ENCODE data around the gene B3GNT9.

The B3GNT9 gene

GRCh38 chr16:67161595-67162058 is 10.8 kb upstream of the B3GNT9 start:
- H3K36me3 Mint-ChIP-seq (ENCODE audit: insufficient read depth), result peaks cover 26% of the 10 kb centered on the region
- DNase-seq (ENCODE audit: low spot score in 2 of 2), result no peak
- H3K4me1 Mint-ChIP-seq, result peaks cover 31% of the 10 kb centered on the region
- no peak for ATAC-seq (replicated peaks; ENCODE audit: extremely low read depth, poor library complexity, severe bottlenecking)
- H3K27me3 Mint-ChIP-seq, result peaks cover 26% of the 10 kb centered on the region
- H3K9me3 Mint-ChIP-seq, result no peaks in the 10 kb centered on the region
- no peak overlapping the region for H3K27ac Mint-ChIP-seq (ENCODE audit: low read depth)
- H3K4me3 Mint-ChIP-seq, result peak overlapping the region; percentile 52

GRCh38 chr16:67158637-67159600 is 8.1 kb upstream of the B3GNT9 start:
- H3K27ac Mint-ChIP-seq (ENCODE audit: low read depth), result peak overlapping the region; percentile 97
- H3K4me1 Mint-ChIP-seq, result peaks cover 43% of the 10 kb centered on the region
- H3K9me3 Mint-ChIP-seq, result no peaks in the 10 kb centered on the region
- H3K36me3 Mint-ChIP-seq (ENCODE audit: insufficient read depth), result peaks cover 24% of the 10 kb centered on the region
- H3K4me3 Mint-ChIP-seq, result peak overlapping the region; percentile 83
- DNase-seq (ENCODE audit: low spot score in 2 of 2) (peak; percentile 56 to 73), ATAC-seq (replicated peaks; ENCODE audit: extremely low read depth, poor library complexity, severe bottlenecking) (peak; percentile 44)
- peaks cover 9% of the 10 kb centered on the region for H3K27me3 Mint-ChIP-seq

GRCh38 chr16:67157892-67158635 is 7.3 kb upstream of the B3GNT9 start:
- peaks cover 9% of the 10 kb centered on the region for H3K27me3 Mint-ChIP-seq
- H3K9me3 Mint-ChIP-seq, result no peaks in the 10 kb centered on the region
- ATAC-seq (replicated peaks; ENCODE audit: extremely low read depth, poor library complexity, severe bottlenecking) (peak; percentile 17), DNase-seq (ENCODE audit: low spot score in 2 of 2) (no peak)
- peaks cover 52% of the 10 kb centered on the region for H3K4me1 Mint-ChIP-seq
- H3K27ac Mint-ChIP-seq (ENCODE audit: low read depth), result peak overlapping the region; percentile 97
- H3K4me3 Mint-ChIP-seq, result peak overlapping the region; percentile 83
- peaks cover 24% of the 10 kb centered on the region for H3K36me3 Mint-ChIP-seq (ENCODE audit: insufficient read depth)

GRCh38 chr16:67157106-67157748 is 6.4 kb upstream of the B3GNT9 start:
- peaks cover 24% of the 10 kb centered on the region for H3K36me3 Mint-ChIP-seq (ENCODE audit: insufficient read depth)
- H3K27me3 Mint-ChIP-seq, result peaks cover 3% of the 10 kb centered on the region
- H3K4me1 Mint-ChIP-seq, result peaks cover 57% of the 10 kb centered on the region
- peak overlapping the region; percentile 97 for H3K27ac Mint-ChIP-seq (ENCODE audit: low read depth)
- ATAC-seq (replicated peaks; ENCODE audit: extremely low read depth, poor library complexity, severe bottlenecking) (no peak), DNase-seq (ENCODE audit: low spot score in 2 of 2) (no peak)
- no peaks in the 10 kb centered on the region for H3K9me3 Mint-ChIP-seq
- H3K4me3 Mint-ChIP-seq, result peak overlapping the region; percentile 83

GRCh38 chr16:67156143-67156844 is 5.5 kb upstream of the B3GNT9 start:
- Mint-ChIP-seq H3K27ac (ENCODE audit: low read depth) (peak overlapping the region; percentile 90), H3K9me3 (no peaks in the 10 kb centered on the region), H3K27me3 (no peaks in the 10 kb centered on the region), H3K4me3 (peak overlapping the region; percentile 83), H3K36me3 (ENCODE audit: insufficient read depth) (peaks cover 25% of the 10 kb centered on the region), H3K4me1 (peaks cover 64% of the 10 kb centered on the region)
- DNase-seq (ENCODE audit: low spot score in 2 of 2) (no peak), ATAC-seq (replicated peaks; ENCODE audit: extremely low read depth, poor library complexity, severe bottlenecking) (no peak)

- H3K27me3 Mint-ChIP-seq, result no peaks in the 10 kb centered on the region
Observed at GRCh38 chr16:67155295-67156142, 4.7 kb upstream of the B3GNT9 start.

GRCh38 chr16:67154578-67155294 is 3.9 kb upstream of the B3GNT9 start:
- peak overlapping the region; percentile 90 for H3K27ac Mint-ChIP-seq (ENCODE audit: low read depth)
- H3K27me3 Mint-ChIP-seq, result no peaks in the 10 kb centered on the region
- no peak for ATAC-seq (replicated peaks; ENCODE audit: extremely low read depth, poor library complexity, severe bottlenecking)
- no peak for DNase-seq (ENCODE audit: low spot score in 2 of 2)
- H3K4me1 Mint-ChIP-seq, result peaks cover 61% of the 10 kb centered on the region
- H3K4me3 Mint-ChIP-seq, result peak overlapping the region; percentile 71
- H3K36me3 Mint-ChIP-seq (ENCODE audit: insufficient read depth), result peaks cover 15% of the 10 kb centered on the region
- H3K9me3 Mint-ChIP-seq, result no peaks in the 10 kb centered on the region

More at GRCh38 chr16:67155295-67156142, 4.7 kb upstream of the B3GNT9 start:
- Mint-ChIP-seq H3K27ac (ENCODE audit: low read depth) (peak overlapping the region; percentile 90), H3K4me3 (peak overlapping the region; percentile 83), H3K9me3 (no peaks in the 10 kb centered on the region), H3K4me1 (peaks cover 61% of the 10 kb centered on the region), H3K36me3 (ENCODE audit: insufficient read depth) (peaks cover 20% of the 10 kb centered on the region)
- peak; percentile 61 to 74 for DNase-seq (ENCODE audit: low spot score in 2 of 2)
- peak; percentile 24 for ATAC-seq (replicated peaks; ENCODE audit: extremely low read depth, poor library complexity, severe bottlenecking)

- Mint-ChIP-seq H3K4me3 (peak overlapping the region; percentile 76), H3K27me3 (no peaks in the 10 kb centered on the region), H3K36me3 (ENCODE audit: insufficient read depth) (peaks cover 10% of the 10 kb centered on the region), H3K9me3 (no peaks in the 10 kb centered on the region), H3K27ac (ENCODE audit: low read depth) (no peak overlapping the region), H3K4me1 (peaks cover 37% of the 10 kb centered on the region)
- no peak for ATAC-seq (replicated peaks; ENCODE audit: extremely low read depth, poor library complexity, severe bottlenecking)
- DNase-seq (ENCODE audit: low spot score in 2 of 2), result no peak
Observed at GRCh38 chr16:67151431-67152097, 766 bp upstream of the B3GNT9 start.

- DNase-seq (ENCODE audit: low spot score in 2 of 2), result no peak
- H3K4me3 Mint-ChIP-seq, result peak overlapping the region; percentile 76
Observed at GRCh38 chr16:67150047-67150832, 558 bp downstream of the B3GNT9 start.

More at GRCh38 chr16:67150047-67150832, 558 bp downstream of the B3GNT9 start:
- no peaks in the 10 kb centered on the region for H3K27me3 Mint-ChIP-seq
- H3K4me1 Mint-ChIP-seq, result peaks cover 27% of the 10 kb centered on the region
- H3K36me3 Mint-ChIP-seq (ENCODE audit: insufficient read depth), result peaks cover 14% of the 10 kb centered on the region
- H3K27ac Mint-ChIP-seq (ENCODE audit: low read depth), result no peak overlapping the region
- H3K9me3 Mint-ChIP-seq, result no peaks in the 10 kb centered on the region
- peak; percentile 48 for ATAC-seq (replicated peaks; ENCODE audit: extremely low read depth, poor library complexity, severe bottlenecking)
